HK-2 (cell line): ENCODE measurements around the gene PAQR8.

ENCODE experiments used
- DNase-seq: peaks from one replicate; pipeline ENCODE4 v3.0.0-alpha.2; 2018; ENCODE audit not compliant: unreplicated experiment

PAQR8 gene

DNA sequence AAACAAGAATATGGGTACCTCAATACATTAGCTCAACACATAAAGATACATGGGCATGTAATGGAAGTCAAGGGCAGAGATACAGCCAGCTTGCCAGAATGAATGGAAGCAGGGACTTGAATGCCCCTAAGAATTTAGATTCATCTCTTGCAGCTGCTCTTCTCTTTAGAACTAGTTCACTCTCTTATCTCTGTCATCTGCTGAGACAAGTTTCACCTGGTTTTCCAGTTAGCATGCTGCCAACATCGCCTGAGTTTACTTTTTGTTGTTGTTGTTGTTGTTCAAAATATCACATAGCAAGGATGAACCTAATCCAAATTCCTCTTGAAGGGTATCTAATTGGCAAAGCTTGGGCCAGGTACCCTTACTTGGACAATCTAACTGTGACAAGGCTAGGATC lies 14.1 kb upstream of the PAQR8 start:
- no peak for DNase-seq

DNA sequence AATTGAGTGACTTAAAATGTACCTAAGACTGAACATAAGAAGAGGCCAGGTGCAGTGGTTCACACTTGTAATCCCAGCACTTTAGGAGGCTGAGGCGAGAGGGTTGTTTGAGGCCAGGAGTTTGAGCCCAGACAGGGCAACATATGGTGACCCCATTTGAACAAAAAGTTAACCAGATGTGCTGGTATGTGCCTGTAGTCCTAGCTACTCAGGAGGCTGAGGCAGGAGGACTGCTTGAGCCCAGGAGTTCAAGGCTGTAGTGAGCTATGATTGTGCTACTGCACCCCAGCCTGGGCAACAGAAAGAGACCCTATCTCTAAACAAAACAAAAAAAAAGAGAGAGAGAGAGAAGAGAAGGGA lies 10.1 kb upstream of the PAQR8 start:
- no peak for DNase-seq

DNA sequence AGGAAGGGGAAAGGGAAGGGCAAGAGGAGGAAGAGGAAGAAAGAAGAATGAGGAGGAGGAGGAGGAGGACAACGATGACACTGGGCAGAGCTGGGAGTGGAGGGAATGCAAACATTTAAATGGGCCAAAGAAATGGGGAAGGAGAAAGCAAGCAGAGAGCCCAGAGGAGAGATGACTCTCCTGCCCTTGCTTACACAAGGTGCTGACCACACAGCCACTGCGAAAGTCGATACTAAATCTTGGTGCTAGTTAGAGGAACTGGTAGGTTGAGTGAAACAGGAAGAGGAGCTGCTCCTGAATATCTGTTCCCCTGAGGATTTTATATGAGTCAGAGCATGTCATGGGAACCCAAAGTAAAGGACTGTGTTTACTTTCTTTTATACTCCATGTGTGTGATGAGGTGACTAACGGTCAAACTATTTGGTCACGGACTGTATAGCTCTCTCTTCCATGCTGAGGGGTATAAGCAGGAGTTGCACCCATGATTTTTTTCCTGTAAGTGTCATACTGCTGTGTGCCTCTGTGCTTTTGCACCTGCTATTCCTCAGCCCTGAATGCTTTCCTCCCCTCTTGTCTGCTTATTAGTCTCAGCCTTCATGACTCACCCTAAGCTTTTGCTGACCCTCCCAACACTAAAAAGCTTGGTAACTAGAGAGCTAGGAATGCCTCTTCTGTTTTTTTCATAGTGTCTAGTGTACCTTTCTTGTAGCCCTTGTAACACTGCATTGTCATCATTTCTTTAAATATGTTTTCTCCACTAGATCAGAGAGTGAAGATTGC lies 9.5 kb upstream of the PAQR8 start:
- DNase-seq = peak; percentile 37

DNA sequence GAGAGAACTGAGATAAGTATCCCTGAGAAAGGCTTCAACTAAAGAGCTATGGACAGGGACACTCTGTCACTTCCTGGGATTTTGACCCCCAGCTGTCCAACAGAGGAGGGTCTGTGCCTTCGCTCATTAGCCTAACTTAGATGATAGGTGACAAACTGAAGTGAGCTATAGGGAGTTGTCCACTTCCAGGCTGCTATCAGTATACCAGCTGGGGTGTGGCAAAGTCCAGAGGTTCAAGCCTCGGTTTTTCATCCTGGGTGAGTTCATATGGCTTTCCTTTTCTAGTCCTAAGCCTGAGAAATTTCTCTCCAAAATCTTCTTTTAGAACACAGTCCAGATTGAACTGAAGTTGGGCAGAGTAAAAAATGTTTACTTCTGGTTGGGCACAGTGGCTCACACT lies 5.9 kb upstream of the PAQR8 start:
- DNase-seq = no peak

DNA sequence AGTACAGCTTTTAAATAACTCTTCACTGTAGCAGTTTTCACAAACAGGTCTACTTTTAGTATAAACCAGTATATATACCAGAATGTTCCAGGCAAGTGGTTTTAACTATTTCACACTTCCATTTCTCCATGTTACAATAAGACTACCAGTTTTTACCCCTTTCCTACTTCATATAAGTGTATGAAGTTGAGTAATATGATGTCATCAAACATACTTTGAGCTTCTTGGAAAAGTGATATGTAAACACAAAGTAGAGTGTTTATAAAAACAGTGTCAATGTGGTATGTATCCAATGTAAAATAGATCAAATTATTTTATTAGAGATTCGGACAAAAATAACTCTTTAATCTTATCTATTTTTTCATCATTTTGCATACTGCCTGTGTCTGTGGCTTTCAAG lies 2.5 kb upstream of the PAQR8 start:
- no peak for DNase-seq

DNA sequence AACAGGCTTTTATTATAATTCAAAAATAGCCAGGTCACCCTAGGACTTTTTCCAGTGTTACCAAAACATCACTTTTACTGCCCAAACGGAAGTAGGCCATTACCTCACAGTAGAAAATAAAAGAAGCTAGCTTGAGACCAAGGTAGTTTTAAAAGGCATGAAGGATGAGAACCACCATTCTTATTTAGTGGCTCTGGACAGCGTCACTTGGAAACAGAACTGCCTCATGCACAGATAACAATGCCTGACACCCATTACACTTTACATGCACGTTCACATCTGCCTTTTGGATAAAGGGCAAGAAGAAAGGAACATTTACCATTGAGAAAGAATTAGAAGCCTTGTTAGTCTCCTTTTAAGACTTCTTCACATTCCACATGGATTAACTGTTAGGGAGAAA lies 1.9 kb upstream of the PAQR8 start:
- no peak for DNase-seq

DNA sequence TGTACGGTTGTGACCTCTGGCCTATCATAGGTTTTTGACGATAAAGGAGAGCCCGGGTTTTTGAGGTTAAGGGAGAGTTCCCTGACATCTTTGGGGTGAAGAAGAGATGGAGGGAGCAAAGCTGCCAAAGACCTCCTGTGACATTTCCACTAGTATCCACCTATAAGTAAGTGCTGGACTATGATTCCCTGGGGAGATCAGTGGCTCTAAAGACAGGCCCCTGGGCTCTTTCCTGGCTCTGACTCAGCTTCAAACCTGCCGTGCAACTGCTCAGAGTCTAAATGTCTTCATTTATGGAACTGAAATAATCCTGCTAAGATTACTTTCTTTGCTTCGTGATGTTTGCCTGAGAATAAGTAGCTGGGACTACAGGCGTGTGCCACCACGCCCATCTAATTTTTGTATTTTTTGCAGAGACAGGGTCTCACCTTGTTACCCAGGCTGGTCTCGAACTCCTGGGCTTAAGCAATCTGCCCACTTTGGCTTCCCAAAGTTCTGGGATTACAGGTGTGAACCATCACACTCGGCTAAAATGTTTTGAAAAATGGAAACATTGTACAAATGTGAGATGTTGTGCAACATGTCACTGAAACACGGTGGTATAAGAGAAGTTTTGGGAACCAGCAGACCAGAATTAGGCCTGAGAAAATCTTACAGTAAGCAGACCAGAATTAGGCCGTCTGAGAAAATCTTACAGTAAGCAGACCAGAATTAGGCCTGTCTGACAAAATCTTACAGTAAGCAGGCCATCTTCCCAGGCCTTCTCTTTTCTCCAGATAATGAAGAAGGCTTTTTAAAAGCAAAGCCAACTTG lies 1.1 kb upstream of the PAQR8 start:
- no peak for DNase-seq

DNA sequence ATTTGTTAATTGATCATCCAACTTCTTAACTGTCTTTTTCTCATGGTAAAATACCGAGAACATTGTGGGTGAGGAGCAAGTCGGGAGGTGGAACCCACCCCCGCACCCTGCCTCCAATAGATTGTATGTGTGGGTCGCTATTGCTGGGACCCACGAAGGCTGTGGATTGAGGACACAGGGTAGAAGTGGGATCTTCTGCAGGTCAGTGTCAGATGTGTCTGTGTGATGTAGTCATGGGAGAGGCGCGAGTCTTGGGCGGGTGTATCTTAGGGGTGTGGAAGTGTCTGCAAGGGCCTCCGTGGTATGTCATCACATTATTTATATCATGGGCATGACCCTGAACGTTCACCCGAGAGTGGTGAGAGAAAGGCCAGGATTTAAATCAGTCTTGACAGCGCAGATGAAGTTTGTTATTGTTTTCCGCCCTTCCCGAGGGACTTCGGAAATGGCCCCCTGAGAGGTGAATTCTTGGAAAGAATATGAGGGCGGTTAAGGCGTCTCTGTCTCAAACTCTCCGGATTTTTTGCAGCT lies 472 bp upstream of the PAQR8 start:
- DNase-seq = no peak

DNA sequence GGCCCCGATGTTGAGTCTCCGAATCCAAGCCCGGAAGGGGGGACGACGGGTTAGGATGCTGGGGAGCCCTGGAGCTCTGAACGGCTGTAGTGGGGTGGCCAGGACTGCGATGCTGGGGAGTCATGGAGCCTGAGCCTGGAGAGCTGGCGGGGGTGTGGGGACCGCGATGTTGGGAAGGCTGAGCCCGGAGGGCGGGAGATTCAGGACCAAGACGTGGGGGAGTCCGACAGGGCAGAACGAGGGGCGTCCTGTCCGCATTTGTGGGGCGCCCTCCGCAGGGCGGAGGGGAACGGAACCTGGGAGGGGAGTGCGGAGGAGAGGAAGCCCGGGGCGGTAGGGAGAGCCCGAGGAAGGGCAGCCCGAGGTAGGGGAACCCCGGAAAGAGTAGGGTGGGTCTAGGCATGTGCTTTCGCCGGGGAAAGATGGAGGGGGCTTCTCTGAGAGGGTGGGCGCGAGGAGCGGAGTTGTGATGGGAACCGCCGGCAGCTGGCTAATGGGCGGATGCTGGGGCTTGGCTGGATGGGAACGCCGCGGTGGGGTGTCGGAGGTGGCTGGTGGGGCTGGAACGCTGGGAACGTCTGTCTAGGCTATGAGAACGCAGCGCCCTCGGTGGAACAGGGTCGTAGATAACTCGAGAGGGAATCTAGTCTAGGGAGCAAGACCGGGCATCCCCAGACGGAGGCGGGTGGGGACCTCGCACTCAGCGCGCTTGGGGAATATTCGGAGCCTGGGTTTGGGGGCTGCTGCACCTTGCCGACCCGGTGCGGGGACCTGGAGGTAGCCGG lies 684 bp downstream of the PAQR8 start:
- DNase-seq = no peak

DNA sequence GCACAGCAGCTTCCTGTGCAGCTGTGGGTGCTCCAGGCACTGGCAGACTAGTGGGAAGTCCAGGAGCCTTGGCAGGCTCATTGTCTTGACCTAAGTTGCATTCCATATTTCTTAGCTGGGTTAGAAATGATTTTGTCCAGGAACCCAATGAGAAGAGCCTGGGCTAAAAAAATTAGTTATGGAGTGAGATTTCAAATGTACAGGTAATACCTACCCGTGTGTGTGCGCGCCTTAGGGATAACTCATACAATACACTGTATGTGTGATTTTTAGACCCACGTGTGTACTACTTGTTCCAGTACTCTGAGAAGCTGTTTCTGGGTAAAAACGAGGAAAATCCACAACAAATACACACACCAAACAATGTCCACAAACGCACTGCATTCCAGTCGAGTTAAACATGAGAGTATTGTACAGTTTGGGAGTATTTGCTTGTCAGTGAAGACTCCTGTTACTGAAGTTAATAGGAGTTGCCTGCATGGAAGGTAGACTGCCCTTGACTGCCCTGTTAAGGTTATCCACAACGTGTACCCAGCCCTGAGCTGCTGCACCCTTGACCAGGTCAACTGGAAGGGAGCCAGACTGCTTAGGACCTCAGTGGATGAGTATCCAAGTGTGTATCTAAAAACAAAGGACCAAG lies 1.4 kb downstream of the PAQR8 start:
- DNase-seq = no peak

DNA sequence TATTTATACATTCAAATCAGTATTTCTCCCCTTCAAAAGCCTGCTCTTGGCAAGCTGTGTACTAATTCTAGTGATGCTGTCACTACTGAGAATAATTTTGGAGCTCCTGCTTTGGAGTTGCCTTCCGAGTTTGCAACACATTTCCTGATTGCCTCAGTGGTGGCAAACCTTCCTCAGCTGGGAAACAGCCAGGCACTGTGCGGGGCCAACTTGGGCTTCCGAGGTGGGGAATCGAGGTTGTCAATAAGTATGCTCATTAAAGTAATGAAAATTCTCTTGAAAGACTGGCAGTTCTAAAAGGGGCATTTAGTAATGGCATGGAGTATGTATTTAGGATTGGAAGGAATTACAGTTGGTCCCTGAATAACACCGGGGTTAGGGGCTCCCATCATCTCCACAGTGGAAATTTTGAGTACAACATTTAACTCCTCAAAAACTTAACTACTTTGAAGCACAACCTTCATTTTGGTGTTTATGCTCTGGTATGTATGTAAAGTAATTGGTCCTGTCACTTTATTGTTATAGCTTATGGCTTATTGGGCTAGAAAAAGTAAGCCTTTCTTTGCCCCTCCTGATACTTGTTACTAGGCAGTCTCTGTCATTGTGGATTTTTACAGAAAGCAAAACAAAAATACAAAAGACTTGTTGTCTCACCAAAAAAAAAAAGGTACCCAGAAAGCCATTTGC lies 2.7 kb downstream of the PAQR8 start:
- DNase-seq = no peak

DNA sequence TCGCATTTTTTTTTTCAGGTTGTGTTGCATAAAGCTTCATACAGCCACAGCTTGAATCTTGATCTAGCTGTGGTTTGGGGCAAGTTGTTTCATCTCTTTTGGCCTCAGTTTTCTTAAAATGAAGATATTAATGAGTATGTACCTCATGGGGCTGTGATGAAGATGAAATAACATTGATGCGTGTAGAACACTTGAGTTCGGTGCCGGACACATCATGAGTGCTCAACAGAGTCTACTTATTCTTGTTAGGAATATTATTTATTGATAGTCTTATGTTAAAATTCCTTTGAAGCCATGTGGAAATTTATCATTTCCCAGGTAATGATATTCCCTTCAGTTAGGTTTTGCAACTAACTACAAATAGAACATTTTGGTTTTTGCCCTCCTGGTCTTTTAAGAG lies 3.4 kb downstream of the PAQR8 start:
- DNase-seq = no peak

DNA sequence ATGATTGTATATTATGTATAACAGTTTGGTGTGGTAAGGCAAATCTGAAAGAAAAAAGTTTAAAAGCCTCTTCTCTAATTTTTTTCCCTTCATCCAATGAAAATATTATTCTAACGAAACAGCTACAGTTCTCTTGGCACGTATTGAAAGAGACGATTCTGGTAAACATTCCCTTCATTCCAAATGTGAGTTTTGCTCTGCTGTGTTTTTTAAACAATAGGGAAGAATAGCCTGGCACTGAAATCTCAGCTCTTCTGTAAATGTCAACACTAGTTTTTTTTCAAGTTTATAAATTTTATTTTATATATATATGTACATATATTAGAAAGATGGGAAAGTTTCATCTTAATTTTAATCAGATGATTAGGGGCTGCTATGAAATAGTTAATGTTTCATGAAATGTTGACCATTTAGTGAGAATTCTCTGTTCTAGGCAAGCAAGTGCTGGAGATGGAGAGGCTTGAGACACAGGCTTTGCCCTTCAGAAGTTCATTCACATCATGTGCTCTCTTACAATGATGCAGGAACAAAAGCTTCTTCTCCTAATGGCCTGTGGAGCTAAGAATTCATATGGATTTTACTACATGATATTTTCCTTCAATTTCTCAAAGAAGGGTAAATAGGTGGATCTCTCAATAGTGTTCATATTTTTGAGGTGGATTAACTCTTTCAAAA lies 4.1 kb downstream of the PAQR8 start:
- no peak for DNase-seq

DNA sequence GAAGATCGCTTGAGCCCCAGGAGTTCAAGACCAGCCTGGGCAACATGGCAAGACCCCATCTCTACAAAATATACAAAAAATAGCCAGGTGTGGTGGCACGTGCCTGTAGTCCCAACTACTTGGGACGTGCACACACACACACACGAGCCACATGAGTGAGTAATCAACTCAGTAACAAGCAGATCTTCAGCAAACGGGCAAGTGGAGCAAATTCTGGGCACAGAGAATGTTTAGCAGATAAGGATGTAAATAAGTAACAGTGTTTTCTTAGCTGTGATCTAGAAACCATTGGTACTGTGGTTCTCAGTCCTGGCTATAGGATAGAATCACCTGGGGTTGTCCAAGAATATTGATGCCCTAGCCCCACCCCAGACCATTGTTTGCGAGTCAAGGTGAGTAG lies 6.1 kb downstream of the PAQR8 start:
- no peak for DNase-seq

DNA sequence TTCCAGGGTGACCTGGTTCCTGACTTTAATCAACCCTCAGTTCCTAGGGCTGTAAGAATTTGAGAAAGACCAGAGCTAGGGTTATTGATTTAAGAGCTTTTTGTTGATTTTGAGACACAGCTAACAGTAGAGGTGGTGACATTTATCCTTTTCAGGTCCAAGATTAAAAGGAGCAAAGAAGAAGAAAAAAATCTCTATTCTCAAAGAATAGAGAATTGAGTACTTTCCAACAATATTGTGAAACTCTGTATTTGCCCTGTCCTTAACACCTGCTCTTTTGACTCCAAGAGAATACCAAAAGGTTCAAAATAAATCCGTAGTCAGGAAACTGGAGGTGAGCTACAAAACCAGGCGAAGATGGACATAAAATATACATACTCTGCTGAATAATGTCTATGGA lies 7.3 kb downstream of the PAQR8 start:
- no peak for DNase-seq

DNA sequence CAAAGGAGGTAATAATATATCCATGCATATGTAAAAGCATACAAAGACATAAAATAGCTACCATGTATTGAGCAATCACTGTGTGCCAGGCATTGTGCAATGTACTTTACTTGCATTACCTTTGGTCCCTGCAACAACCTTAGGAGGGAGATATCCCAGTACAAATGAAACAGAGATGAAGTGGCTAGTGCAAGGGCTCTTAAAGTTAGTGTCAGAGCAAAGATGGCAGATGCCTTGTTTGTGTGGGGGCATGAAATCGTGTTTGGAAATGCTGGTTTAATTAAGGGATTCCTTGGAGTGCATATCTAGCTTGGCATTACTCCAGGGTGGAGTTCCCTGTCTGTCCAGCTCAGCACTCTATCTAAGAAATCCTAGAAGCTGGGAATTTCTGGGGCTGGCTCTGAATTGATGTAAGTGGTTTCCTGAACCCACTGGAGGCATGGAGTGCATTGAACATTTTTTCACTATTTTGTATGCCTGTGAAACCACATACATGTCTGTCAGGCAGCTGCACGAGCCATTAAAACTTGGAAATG lies 9.8 kb downstream of the PAQR8 start:
- DNase-seq = no peak

DNA sequence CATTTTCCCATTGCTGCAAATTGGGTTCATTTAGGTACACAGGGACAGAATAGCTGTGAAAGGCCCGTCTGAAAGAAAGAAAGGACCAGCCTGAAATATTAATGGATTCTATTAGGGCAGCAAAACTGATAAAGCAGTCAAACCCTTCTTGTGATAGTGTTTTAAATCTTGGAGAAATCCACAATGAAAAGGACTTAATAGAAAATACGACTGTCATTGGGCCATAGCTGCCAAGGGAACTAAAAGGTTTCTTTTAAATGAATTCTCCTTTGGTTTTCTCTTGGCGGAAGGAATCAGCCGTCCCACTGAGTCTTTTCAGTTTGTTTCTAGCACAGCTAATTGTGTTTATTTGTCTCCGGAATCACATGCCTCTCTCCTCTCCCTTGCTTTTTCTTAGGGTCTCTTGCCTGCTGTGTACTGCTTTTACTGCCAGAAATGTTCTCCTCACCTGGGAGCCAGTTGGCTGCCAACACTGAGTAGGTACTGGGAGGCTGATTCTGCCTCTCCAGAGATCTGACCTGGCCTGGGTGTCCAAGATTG lies 11.3 kb downstream of the PAQR8 start:
- no peak for DNase-seq

DNA sequence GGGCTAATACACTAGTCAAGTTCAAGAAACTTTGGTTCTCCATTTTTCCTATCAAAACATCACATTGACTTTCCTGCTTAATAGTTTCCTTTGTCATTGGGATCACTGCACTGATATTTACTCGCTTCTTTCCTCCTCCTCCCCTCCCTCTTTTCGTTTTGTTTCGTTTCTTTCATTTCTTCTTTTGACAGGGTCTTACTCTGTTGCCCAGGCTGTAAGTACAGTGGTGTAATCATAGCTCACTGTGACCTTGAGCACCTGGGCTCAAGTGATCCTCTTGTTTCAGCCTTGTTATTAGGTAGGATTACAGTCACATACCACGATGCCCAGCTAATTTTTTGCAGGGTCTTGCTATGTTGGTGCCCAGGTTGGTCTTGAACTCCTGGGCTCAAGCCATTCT lies 12.3 kb downstream of the PAQR8 start:
- no peak for DNase-seq

DNA sequence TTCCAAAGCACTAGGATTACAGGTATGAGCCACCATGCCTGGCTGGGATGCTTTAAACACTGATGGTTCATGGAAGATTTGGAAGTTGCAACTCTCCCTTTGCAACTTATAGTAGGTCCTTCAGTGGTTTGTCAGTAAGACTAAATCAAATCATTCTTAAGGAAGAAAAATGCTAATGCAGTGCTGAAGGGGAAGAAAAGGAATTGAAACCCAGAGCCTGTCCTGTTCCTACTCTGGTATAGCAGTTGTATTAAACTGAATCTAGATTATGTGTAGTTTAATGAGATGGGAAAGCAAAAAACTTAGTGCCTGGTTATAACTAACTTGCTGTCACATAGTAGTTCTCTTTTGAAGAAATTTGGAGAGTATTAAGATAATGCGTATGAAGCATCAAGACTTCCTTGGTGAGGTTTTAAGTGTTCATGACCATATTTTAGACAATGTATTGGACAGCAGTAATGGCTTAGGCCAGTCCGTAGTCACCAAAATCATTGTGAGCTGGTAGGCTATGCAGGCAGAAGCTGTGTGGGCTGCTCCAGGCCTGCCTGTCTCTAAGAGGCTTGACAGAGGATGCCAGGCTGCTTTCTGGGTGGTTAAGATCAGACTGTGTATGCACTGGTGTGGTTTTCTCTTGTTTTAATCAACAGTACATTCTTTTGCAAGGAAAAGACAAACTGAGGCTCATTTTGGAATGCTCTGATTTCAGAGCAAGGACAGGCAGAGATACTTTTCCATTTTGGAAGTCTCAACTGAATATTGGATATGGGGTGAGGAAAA lies 14.0 kb downstream of the PAQR8 start:
- no peak for DNase-seq
